HepG2 (cell line): ENCODE data around the gene OTUB2. TPM values are rescaled to one million over a fixed set of nuclear protein-coding genes. Genes with fewer than 3 reads are reported as not detected.

Experiments used
- AFF4 ChIP-seq: sonication (generic); formaldehyde crosslinking; IDR thresholded peaks from 2 replicates; pipeline ENCODE4 v1.4.0; 2020; ENCODE audit warnings: missing genetic modification reagents
- AKAP8 ChIP-seq: sonication (generic); formaldehyde crosslinking; IDR thresholded peaks from 2 replicates; pipeline ENCODE4 v1.5.1; 2020; ENCODE audit warnings: mild to moderate bottlenecking, missing genetic modification reagents
- GMEB1 ChIP-seq: sonication (generic); formaldehyde crosslinking; IDR thresholded peaks from 2 replicates; pipeline ENCODE4 v1.5.1; 2020; ENCODE audit warnings: missing genetic modification reagents, mild to moderate bottlenecking, borderline replicate concordance
- NFE2 ChIP-seq: sonication (generic); formaldehyde crosslinking; IDR thresholded peaks from 2 replicates; pipeline ENCODE4 v1.4.0; 2020; ENCODE audit warnings: missing genetic modification reagents
- PATZ1 ChIP-seq: sonication (generic); formaldehyde crosslinking; IDR thresholded peaks from 2 replicates; pipeline ENCODE4 v1.4.0; 2020; ENCODE audit warnings: missing genetic modification reagents
- POLR2AphosphoS5 ChIP-seq: IDR thresholded peaks from 2 replicates; pipeline ENCODE4 v1.6.1; 2012; ENCODE audit warnings: low read depth, low read length
- STAT6 ChIP-seq: sonication (generic); formaldehyde crosslinking; IDR thresholded peaks from 2 replicates; pipeline ENCODE4 v1.4.0; 2020; ENCODE audit warnings: missing genetic modification reagents, mild to moderate bottlenecking, borderline replicate concordance
- TCF7 ChIP-seq: sonication (generic); IDR thresholded peaks from 2 replicates; pipeline ENCODE4 v1.6.1; 2016; ENCODE audit warnings: antibody characterized with exemption, low read depth
- U2AF1 ChIP-seq: fragments of 200-400 bp; formaldehyde crosslinking; optimal IDR thresholded peaks from 2 replicates; pipeline ENCODE3; 2017; ENCODE audit warnings: mild to moderate bottlenecking, low read depth, low read length
- YY1 ChIP-seq: IDR thresholded peaks from 2 replicates; pipeline ENCODE4 v1.6.1; 2011; ENCODE audit warnings: low read length, low read depth, moderate library complexity, mild to moderate bottlenecking; ENCODE audit not compliant: insufficient read depth, insufficient replicate concordance
- ZFYVE20 ChIP-seq: sonication (generic); formaldehyde crosslinking; IDR thresholded peaks from 2 replicates; pipeline ENCODE4 v1.8.0; 2023; ENCODE audit warnings: low read depth, mild to moderate bottlenecking, moderate library complexity, missing genetic modification reagents, borderline replicate concordance
- ZNF496 ChIP-seq: sonication (generic); formaldehyde crosslinking; IDR thresholded peaks from 2 replicates; pipeline ENCODE4 v1.8.1; 2023; ENCODE audit warnings: mild to moderate bottlenecking, moderate library complexity, missing genetic modification reagents; ENCODE audit not compliant: insufficient replicate concordance
- ZNF598 ChIP-seq: sonication (generic); formaldehyde crosslinking; IDR thresholded peaks from 2 replicates; pipeline ENCODE4 v1.5.1; 2020; ENCODE audit warnings: mild to moderate bottlenecking, missing genetic modification reagents, borderline replicate concordance
- ZNF678 ChIP-seq: sonication (generic); formaldehyde crosslinking; IDR thresholded peaks from 2 replicates; pipeline ENCODE4 v1.4.0; 2020; ENCODE audit warnings: mild to moderate bottlenecking, missing genetic modification reagents
- polyA plus RNA-seq, 8 experiments: library from polyadenylated mRNA; depleted of rRNA in 3 of 8; stranded (reverse) in 7 of 8; unstranded in 1 of 8; fragments of >200 nt; fragmentation: Illumina TruSeq in 4 of 8; extraction: Trizol in 4 of 8; gene quantifications; 2 replicates each; pipeline versions ENCODE4 v1.2.1 to v1.2.3, GENCODE V29; 2011 to 2016; ENCODE audit warnings: low read depth in 4 of 8, missing spikeins in 1 of 8, mixed read lengths in 1 of 8; ENCODE audit not compliant: insufficient read depth in 1 of 8
- total RNA-seq, 5 experiments: library from RNA; depleted of rRNA; stranded (reverse); fragments of >200 nt; fragmentation: Illumina TruSeq; extraction: Trizol; gene quantifications; 2 replicates each; pipeline ENCODE4 v1.2.3, GENCODE V29; 2016; ENCODE audit warnings: low read depth in 1 of 5

Gene OTUB2
- total and polyA plus RNA-seq, 2 of the 13 experiments (the other 11 are each of a cell fraction or from before 2014, with no cell fraction given), result 2.2 to 2.4 TPM

- TF ChIP-seq STAT6 (CRISPR knock-in tag), result no peak
- no peak for TF ChIP-seq ZNF598
- no peak for TF ChIP-seq ZFYVE20
- TF ChIP-seq U2AF1, result no peak
- TF ChIP-seq TCF7, result no peak
- no peak for TF ChIP-seq PATZ1 (CRISPR knock-in tag)
- no peak for TF ChIP-seq NFE2 (CRISPR knock-in tag)
- no peak for TF ChIP-seq AKAP8
- no peak for TF ChIP-seq ZNF496 (CRISPR knock-in tag)
- TF ChIP-seq GMEB1 (CRISPR knock-in tag), result no peak
- no peak for TF ChIP-seq POLR2AphosphoS5
- TF ChIP-seq YY1, result peak; percentile 20
- no peak for TF ChIP-seq ZNF678 (CRISPR knock-in tag)
- no peak for TF ChIP-seq AFF4 (CRISPR knock-in tag)
These were observed 10.4 kb downstream of the OTUB2 start (continued) for GRCh38 chr14:94036313-94037167.
